ENCODE data around the gene PRR7. TPM values are rescaled to one million over a fixed set of nuclear protein-coding genes. Genes with fewer than 3 reads are reported as not detected.

The PRR7 gene
- total and polyA plus RNA-seq, 8 donors: 0.61 to 3.7 (median 1.1) TPM; not detected in 4

- Histone ChIP-seq H3K4me1 (peaks cover 20 to 46% (median 31%) of the 10 kb centered on the region in 4 donors), H3K4me3 (peak overlapping the region; percentile 56 to 75 (median 66)), H3K36me3 (peaks cover 10 to 26% (median 24%) of the 10 kb centered on the region in 4 donors), H3K27ac (peak overlapping the region; percentile 70 to 91 (median 88)), H3K27me3 (peaks cover 0 to 21% (median 0%) of the 10 kb centered on the region in 3 donors), H3K9me3 (no peaks in the 10 kb centered on the region)
- WGBS, 5 donors: 0 to 1% (median 0%) methylated on average over 4 to 80 of the region's 80 CpGs
- intact Hi-C loops (cut with DNase I; ENCODE audit: low total_unique reads): loop anchor here (5.0 kb wide), 1 partner anchor 53 kb away; the partner anchor contains the start of gene PFN3
- TF ChIP-seq EP300 (IDR thresholded peaks at IDR 0.05): no peak
- no peak for TF ChIP-seq POLR2A (IDR thresholded peaks at IDR 0.05)
- TF ChIP-seq POLR2AphosphoS5 (IDR thresholded peaks at IDR 0.05): peak; percentile 50 to 71 (median 57)
- TF ChIP-seq CTCF (IDR thresholded peaks at IDR 0.05): peak in 5 of 7 experiments; percentile 54 to 84 (median 67)
- peak; percentile 90 to 96 for DNase-seq
These were observed 8.5 kb downstream of the PRR7 start for GRCh38 chr5:177455036-177455660.

- intact Hi-C loops (cut with DNase I; ENCODE audit: low total_unique reads): loop anchor here (5.0 kb wide), 1 partner anchor 54 kb away; the partner anchor contains the start of gene PFN3
- peak overlapping the region; percentile 56 to 75 (median 66) for H3K4me3 ChIP-seq
- WGBS, 5 donors: 0 to 1% (median 1%) methylated on average over 51 to 76 of the region's 76 CpGs
- H3K27me3 ChIP-seq: peaks cover 0 to 13% (median 0%) of the 10 kb centered on the region in 3 donors
- peak in 5 of 7 experiments; percentile 69 to 99 (median 89) for TF ChIP-seq CTCF (IDR thresholded peaks at IDR 0.05)
- TF ChIP-seq POLR2A (IDR thresholded peaks at IDR 0.05): no peak
- peak in 2 of 3 donors; percentile 46 to 57 for TF ChIP-seq POLR2AphosphoS5 (IDR thresholded peaks at IDR 0.05)
- no peak for TF ChIP-seq EP300 (IDR thresholded peaks at IDR 0.05)
- H3K27ac ChIP-seq: peak overlapping the region; percentile 70 to 91 (median 88)
- no peaks in the 10 kb centered on the region for H3K9me3 ChIP-seq
- H3K4me1 ChIP-seq: peaks cover 20 to 46% (median 31%) of the 10 kb centered on the region in 4 donors
- DNase-seq: peak; percentile 96 to 97
- peaks cover 13 to 32% (median 29%) of the 10 kb centered on the region in 4 donors for H3K36me3 ChIP-seq
These were observed 9.3 kb downstream of the PRR7 start for GRCh38 chr5:177455661-177456590.

- Histone ChIP-seq H3K27me3 (peaks cover 0 to 13% (median 0%) of the 10 kb centered on the region in 3 donors), H3K36me3 (peaks cover 13 to 32% (median 29%) of the 10 kb centered on the region in 4 donors), H3K4me3 (peak overlapping the region in 3 of 4 donors; percentile 56 to 75 (median 69)), H3K9me3 (no peaks in the 10 kb centered on the region), H3K27ac (peak overlapping the region in 4 of 5 donors; percentile 43 to 88 (median 78)), H3K4me1 (peaks cover 20 to 46% (median 31%) of the 10 kb centered on the region in 4 donors)
- TF ChIP-seq CTCF (IDR thresholded peaks at IDR 0.05): peak in 1 of 7 experiments; percentile 45
- TF ChIP-seq POLR2A (IDR thresholded peaks at IDR 0.05): no peak
- intact Hi-C loops (cut with DNase I; ENCODE audit: low total_unique reads): loop anchor here (5.0 kb wide), 1 partner anchor 54 kb away; the partner anchor contains the start of gene PFN3
- WGBS, 5 donors: 23 to 30% (median 27%) methylated on average over 12 of the region's 12 CpGs
- no peak for DNase-seq
These were observed 10.0 kb downstream of the PRR7 start for GRCh38 chr5:177456591-177456964.
